Endothelial cell of umbilical vein (primary cell): ENCODE data around the gene LRRTM4. TPM values are rescaled to one million over a fixed set of nuclear protein-coding genes. Genes with fewer than 3 reads are reported as not detected.

Experiments
- BruUV-seq: library from RNA; stranded (reverse); fragments of 400-500 nt; replicated peaks from 2 replicates; lab custom pipeline; 2021; lab: Mats Ljungman, UMichigan
- CTCF ChIA-PET: fragments of 300-600, 350-600 bp; sonication (Branson Sonifier 250); formaldehyde crosslinking; loops from one replicate; lab custom pipeline; 2021; ENCODE audit warnings: antibody characterized with exemption, inconsistent platforms; lab: Charles Lee
- POLR2A ChIA-PET: fragments of 300-600, 350-600 bp; sonication (Branson Sonifier 250); formaldehyde crosslinking; loops from one replicate; lab custom pipeline; 2021; ENCODE audit warnings: antibody characterized with exemption, inconsistent platforms; lab: Charles Lee
- DNase-seq: peaks from one replicate; pipeline ENCODE4 v3.0.0-alpha.2; 2011; ENCODE audit warnings: low read depth, low spot score
- FAIRE-seq: peaks from 2 replicates; lab custom pipeline; 2011; peaks lifted over from hg19 to GRCh38; lab: Jason Lieb, UNC
- H2AFZ ChIP-seq: 2 replicates; pipeline ENCODE4 v1.6.0; 2012; ENCODE audit warnings: low read depth, low read length, control low read depth, inconsistent platforms
- H3K27ac ChIP-seq: 2 replicates; pipeline ENCODE4 v1.5.1; 2011; ENCODE audit warnings: low read depth, mild to moderate bottlenecking, control low read depth, low read length, moderate library complexity; ENCODE audit not compliant: insufficient read depth
- H3K27me3 ChIP-seq, 2 experiments: 2 replicates each; pipeline versions ENCODE4 v1.6.0 to v1.6.1; 2011; ENCODE audit warnings: low read length in 2 of 2, mixed read lengths in 1 of 2; ENCODE audit not compliant: control insufficient read depth in 2 of 2, insufficient read depth in 2 of 2
- H3K36me3 ChIP-seq, 2 experiments: 2 replicates in 1 of 2; 3 replicates in 1 of 2; pipeline ENCODE4 v1.5.1; 2011; ENCODE audit warnings: low read length in 2 of 2, mild to moderate bottlenecking in 1 of 2, moderate library complexity in 1 of 2; ENCODE audit not compliant: control insufficient read depth in 2 of 2, insufficient read depth in 2 of 2; ENCODE audit errors: extremely low read depth in 1 of 2
- H3K4me1 ChIP-seq: 3 replicates; pipeline ENCODE4 v1.5.1; 2011; ENCODE audit warnings: mild to moderate bottlenecking, low read length; ENCODE audit not compliant: control insufficient read depth, insufficient read depth; ENCODE audit errors: extremely low read depth
- H3K4me2 ChIP-seq: 2 replicates; pipeline ENCODE4 v1.6.1; 2011; ENCODE audit warnings: low read length, control low read depth, mixed read lengths; ENCODE audit not compliant: insufficient read depth
- H3K4me3 ChIP-seq, 3 experiments: fragments of 200-600 bp in 1 of 3; sonication (generic), shearing (Covaris generic) in 1 of 3; replicated peaks in 1 of 3; 2 replicates each; pipeline ENCODE4 v1.5.1; 2011 to 2016; ENCODE audit warnings: control low read depth in 3 of 3, low read length in 3 of 3, mild to moderate bottlenecking in 2 of 3, inconsistent platforms in 1 of 3, low read depth in 1 of 3, moderate library complexity in 1 of 3; ENCODE audit not compliant: insufficient read depth in 1 of 3
- H3K79me2 ChIP-seq: 2 replicates; pipeline ENCODE4 v1.6.0; 2012; ENCODE audit warnings: low read length, inconsistent platforms; ENCODE audit not compliant: control insufficient read depth, insufficient read depth
- H3K9ac ChIP-seq: replicated peaks from 2 replicates; pipeline ENCODE3; 2011; ENCODE audit warnings: low read length, control low read depth; ENCODE audit not compliant: insufficient read depth; ENCODE audit errors: extremely low read depth
- H3K9me1 ChIP-seq: replicated peaks from 3 replicates; pipeline ENCODE4 v1.6.0; 2011; ENCODE audit warnings: mild to moderate bottlenecking, low read length; ENCODE audit not compliant: control insufficient read depth, insufficient read depth; ENCODE audit errors: extremely low read depth
- H3K9me3 ChIP-seq: replicated peaks from 2 replicates; pipeline ENCODE4 v1.5.1; 2012; ENCODE audit warnings: low read length, inconsistent platforms; ENCODE audit not compliant: control insufficient read depth, insufficient read depth
- H4K20me1 ChIP-seq: replicated peaks from 2 replicates; pipeline ENCODE3; 2011; ENCODE audit warnings: mild to moderate bottlenecking, low read length; ENCODE audit not compliant: control insufficient read depth, insufficient read depth; ENCODE audit errors: extremely low read depth
- EZH2 ChIP-seq: IDR thresholded peaks from 2 replicates; pipeline ENCODE4 v1.6.1; 2012; ENCODE audit warnings: borderline replicate concordance, low read depth, mild to moderate bottlenecking, moderate library complexity, low read length, inconsistent platforms; ENCODE audit not compliant: severe bottlenecking
- FOS ChIP-seq: IDR thresholded peaks from 2 replicates; pipeline ENCODE4 v1.6.1; 2011; ENCODE audit warnings: mild to moderate bottlenecking, low read length, moderate library complexity, borderline replicate concordance; ENCODE audit not compliant: insufficient read depth
- GATA2 ChIP-seq: IDR thresholded peaks from 2 replicates; pipeline ENCODE4 v1.7.0; 2011; ENCODE audit warnings: low read depth, mild to moderate bottlenecking, moderate library complexity, mixed read lengths, low read length; ENCODE audit not compliant: insufficient read length, insufficient read depth
- JUN ChIP-seq: IDR thresholded peaks from 2 replicates; pipeline ENCODE4 v1.6.1; 2011; ENCODE audit warnings: borderline replicate concordance, low read depth; ENCODE audit not compliant: insufficient read length, insufficient read depth
- MYC ChIP-seq: IDR thresholded peaks from one replicate; pipeline ENCODE4 v1.6.1; 2011; ENCODE audit warnings: mild to moderate bottlenecking, low read depth, low read length
- POLR2A ChIP-seq: IDR thresholded peaks from 2 replicates; pipeline ENCODE4 v1.6.1; 2012; ENCODE audit warnings: low read depth, mild to moderate bottlenecking, control low read depth, low read length
- POLR2AphosphoS5 ChIP-seq: IDR thresholded peaks from 2 replicates; pipeline ENCODE4 v1.6.1; 2012; ENCODE audit warnings: low read depth, mild to moderate bottlenecking, control low read depth, low read length, moderate library complexity; ENCODE audit not compliant: insufficient read depth
- dilution Hi-C: fragments of 300-500 bp; cut with MboI; formaldehyde crosslinking; loops from one replicate; pipeline ENCODE4 v1.15.0; 2019; ENCODE audit warnings: low sequenced_read_pairs; ENCODE audit not compliant: extremely low pct_ligation_motif_present
- intact Hi-C: fragments of 100-400 bp; cut with micrococcal nuclease; formaldehyde crosslinking; loops from one replicate; pipeline ENCODE4 v1.10.0; 2022
- polyA plus RNA-seq, 4 experiments: library from polyadenylated mRNA; depleted of rRNA in 3 of 4; stranded (reverse) in 3 of 4; unstranded in 1 of 4; fragments of >200 nt; gene quantifications; 2 replicates each; pipeline versions ENCODE4 v1.2.1 to v1.2.3, GENCODE V29; 2011 to 2012; ENCODE audit warnings: missing spikeins in 1 of 4
- total RNA-seq: library from RNA; stranded (reverse); gene quantifications from 2 replicates; pipeline ENCODE4 v1.2.3, GENCODE V29; 2021
- TF ChIP-seq, protein P1 (sequence below): IDR thresholded peaks from 2 replicates; pipeline ENCODE4 v1.6.1; 2011; ENCODE audit not compliant: insufficient read depth, insufficient read length
- TF ChIP-seq, protein P2 (sequence below), 2 donors: IDR thresholded peaks; 1 replicate in 1 of 2; 2 replicates in 1 of 2; pipeline ENCODE4 v1.5.1; 2011; ENCODE audit warnings: low read length in 2 of 2, mild to moderate bottlenecking in 2 of 2, moderate library complexity in 2 of 2, control low read depth in 1 of 2, inconsistent platforms in 1 of 2, low read depth in 1 of 2; ENCODE audit not compliant: insufficient read depth in 1 of 2; ENCODE audit errors: extremely low read depth in 1 of 2

The LRRTM4 gene
- total and polyA plus RNA-seq, 2 donors (not counting 3 experiments of a cell fraction or from before 2014, with no cell fraction given): not detected

DNA sequence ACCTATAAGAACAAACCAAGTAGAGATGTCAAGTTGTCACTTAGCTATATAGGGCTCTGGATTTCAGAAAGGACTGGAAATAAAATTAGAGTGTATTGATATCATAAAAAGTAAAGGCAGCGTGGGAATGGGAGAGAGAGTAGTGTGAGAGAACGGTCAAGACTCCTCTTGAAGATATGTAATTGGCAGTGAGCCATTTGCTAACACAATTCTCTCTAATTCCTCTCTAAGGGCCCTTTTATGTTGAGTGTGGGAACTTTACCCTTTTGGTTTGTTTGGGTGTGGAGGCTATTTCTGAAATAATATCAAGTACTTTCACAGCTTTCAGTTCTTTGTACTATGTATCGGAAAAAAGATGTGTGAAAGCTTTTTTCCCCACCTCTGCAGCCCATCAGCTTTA is 196.8 kb downstream of the LRRTM4 start:
- Histone ChIP-seq H3K27me3 (no peaks in the 10 kb centered on the region), H3K4me1 (no peaks in the 10 kb centered on the region), H4K20me1 (no peaks in the 10 kb centered on the region), H3K36me3 (no peaks in the 10 kb centered on the region), H3K4me3 (no peak overlapping the region), H3K9ac (no peak overlapping the region), H3K79me2 (no peaks in the 10 kb centered on the region), H3K27ac (no peak overlapping the region), H2AFZ (no peak overlapping the region), H3K9me1 (no peaks in the 10 kb centered on the region), H3K9me3 (no peaks in the 10 kb centered on the region), H3K4me2 (no peak overlapping the region)
- ChIA-PET CTCF (no interaction called here), POLR2A (no interaction called here)
- FAIRE-seq (no peak), DNase-seq (no peak)
- dilution Hi-C loops (no loop called here), intact Hi-C loops (no loop called here)
- TF ChIP-seq JUN (no peak), FOS (no peak), MYC (no peak), GATA2 (no peak)
- TF ChIP-seq, protein P1, sequence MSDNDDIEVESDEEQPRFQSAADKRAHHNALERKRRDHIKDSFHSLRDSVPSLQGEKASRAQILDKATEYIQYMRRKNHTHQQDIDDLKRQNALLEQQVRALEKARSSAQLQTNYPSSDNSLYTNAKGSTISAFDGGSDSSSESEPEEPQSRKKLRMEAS: no peak
- TF ChIP-seq, protein P2, sequence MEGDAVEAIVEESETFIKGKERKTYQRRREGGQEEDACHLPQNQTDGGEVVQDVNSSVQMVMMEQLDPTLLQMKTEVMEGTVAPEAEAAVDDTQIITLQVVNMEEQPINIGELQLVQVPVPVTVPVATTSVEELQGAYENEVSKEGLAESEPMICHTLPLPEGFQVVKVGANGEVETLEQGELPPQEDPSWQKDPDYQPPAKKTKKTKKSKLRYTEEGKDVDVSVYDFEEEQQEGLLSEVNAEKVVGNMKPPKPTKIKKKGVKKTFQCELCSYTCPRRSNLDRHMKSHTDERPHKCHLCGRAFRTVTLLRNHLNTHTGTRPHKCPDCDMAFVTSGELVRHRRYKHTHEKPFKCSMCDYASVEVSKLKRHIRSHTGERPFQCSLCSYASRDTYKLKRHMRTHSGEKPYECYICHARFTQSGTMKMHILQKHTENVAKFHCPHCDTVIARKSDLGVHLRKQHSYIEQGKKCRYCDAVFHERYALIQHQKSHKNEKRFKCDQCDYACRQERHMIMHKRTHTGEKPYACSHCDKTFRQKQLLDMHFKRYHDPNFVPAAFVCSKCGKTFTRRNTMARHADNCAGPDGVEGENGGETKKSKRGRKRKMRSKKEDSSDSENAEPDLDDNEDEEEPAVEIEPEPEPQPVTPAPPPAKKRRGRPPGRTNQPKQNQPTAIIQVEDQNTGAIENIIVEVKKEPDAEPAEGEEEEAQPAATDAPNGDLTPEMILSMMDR (IDR thresholded peaks at IDR 0.05; ENCODE audit: extremely low read depth in 1 of 2, insufficient read depth in 1 of 2, low read depth in 1 of 2, low read length in 2 of 2): no peak
- no TSS peak for BruUV-seq

DNA sequence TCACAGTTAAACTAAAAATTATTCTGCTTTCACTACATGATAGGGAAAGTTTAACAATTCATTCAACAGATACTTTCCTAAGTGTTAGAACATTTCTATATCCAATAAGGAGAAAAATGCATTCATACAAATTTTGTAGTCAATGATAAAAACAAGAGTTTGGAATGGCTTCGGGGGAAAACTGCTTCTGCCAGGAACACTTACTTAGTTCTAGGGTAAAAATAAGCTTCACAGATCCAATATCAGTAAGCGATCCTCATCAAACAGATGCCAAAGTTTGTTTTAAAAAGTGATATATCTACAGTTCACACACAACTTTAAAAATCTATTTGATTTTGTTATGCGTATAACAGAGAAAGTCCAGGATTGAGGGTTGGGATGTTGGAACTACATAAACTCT is 199.7 kb downstream of the LRRTM4 start:
- Histone ChIP-seq H3K9me1 (no peaks in the 10 kb centered on the region), H3K9ac (no peak overlapping the region), H3K4me2 (no peak overlapping the region), H3K9me3 (no peaks in the 10 kb centered on the region), H2AFZ (no peak overlapping the region), H3K27ac (no peak overlapping the region), H3K79me2 (no peaks in the 10 kb centered on the region), H3K4me1 (no peaks in the 10 kb centered on the region), H4K20me1 (no peaks in the 10 kb centered on the region), H3K36me3 (no peaks in the 10 kb centered on the region), H3K4me3 (no peak overlapping the region), H3K27me3 (no peaks in the 10 kb centered on the region)
- no TSS peak for BruUV-seq
- DNase-seq (no peak), FAIRE-seq (no peak)
- intact Hi-C loops (no loop called here), dilution Hi-C loops (no loop called here)
- ChIA-PET POLR2A (no interaction called here), CTCF (no interaction called here)
- TF ChIP-seq, protein P1: no peak
- TF ChIP-seq, protein P2 (IDR thresholded peaks at IDR 0.05; ENCODE audit: extremely low read depth in 1 of 2, insufficient read depth in 1 of 2, low read depth in 1 of 2, low read length in 2 of 2): no peak
- TF ChIP-seq JUN (no peak), GATA2 (no peak), EZH2 (no peak), POLR2AphosphoS5 (no peak), POLR2A (no peak), MYC (no peak), FOS (no peak)
